ENCODE results near the gene IL1RL2.

Gene IL1RL2

DNA sequence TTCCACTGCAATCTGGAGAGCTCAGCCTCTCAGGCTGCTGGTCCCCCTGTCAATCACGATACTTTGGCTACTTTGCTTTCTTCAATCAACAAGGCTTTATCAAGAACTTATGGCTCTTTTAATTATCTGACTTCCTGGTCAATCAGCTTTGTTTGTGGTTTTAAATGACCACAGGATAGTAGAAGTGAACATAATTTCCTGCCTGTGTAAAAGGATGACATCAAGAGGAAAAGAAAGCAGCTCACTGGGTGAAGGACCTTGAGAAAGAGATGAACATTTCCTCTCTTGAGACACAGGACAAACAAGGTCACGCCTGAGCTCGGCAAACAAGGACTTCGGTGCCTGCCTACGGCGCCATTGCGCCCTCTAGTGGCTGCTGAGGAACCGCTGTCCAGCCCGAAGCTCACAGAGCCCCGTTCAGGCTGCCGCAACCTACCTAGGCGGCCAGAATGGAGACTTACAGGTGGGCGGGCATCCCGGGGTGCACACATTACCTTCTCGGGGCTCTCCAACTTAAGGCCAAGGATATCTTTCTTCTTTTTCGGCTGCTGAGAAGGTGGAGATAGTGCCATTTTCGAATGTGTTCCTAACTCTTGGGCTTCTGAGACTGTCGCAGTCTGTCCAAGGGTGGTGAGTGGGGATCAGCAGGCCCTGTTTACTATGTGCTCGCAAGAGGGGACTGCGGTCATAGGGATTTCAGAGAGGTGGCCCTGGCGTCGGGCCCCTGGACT, 54.0 kb downstream of the IL1RL2 start:
- DNase-seq = peak; percentile 91

DNA sequence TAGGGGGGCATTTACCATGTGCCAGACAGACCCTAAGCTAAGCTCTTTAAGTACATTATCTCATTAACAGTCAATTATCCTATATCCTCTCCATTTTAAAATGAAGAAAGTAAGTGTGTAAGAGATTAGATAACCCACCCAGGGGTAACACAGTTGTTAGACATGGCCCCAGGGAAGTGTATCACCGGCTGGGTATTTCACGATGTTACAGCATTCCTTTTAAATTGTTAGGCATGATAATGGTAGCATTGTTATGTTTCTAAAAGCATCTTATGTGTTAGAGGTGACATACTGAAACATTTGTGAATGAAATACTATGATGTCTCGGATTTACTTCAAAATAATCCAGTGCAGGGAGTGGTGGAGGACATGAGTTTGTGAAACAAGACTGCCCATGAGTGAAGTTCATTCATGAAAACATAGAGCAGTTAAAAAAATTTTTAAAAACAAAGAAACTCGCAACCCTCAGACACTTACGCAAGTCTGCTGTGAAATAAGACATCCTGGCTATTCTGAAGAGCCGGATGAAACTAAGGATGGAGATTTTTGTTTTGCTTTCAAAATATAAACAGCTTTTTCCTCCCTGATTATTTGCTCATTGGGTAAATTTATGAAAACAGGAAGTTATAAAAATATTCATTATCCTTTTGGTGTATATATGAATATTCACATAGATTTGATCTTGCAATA, 54.9 kb downstream of the IL1RL2 start:
- DNase-seq = no peak

DNA sequence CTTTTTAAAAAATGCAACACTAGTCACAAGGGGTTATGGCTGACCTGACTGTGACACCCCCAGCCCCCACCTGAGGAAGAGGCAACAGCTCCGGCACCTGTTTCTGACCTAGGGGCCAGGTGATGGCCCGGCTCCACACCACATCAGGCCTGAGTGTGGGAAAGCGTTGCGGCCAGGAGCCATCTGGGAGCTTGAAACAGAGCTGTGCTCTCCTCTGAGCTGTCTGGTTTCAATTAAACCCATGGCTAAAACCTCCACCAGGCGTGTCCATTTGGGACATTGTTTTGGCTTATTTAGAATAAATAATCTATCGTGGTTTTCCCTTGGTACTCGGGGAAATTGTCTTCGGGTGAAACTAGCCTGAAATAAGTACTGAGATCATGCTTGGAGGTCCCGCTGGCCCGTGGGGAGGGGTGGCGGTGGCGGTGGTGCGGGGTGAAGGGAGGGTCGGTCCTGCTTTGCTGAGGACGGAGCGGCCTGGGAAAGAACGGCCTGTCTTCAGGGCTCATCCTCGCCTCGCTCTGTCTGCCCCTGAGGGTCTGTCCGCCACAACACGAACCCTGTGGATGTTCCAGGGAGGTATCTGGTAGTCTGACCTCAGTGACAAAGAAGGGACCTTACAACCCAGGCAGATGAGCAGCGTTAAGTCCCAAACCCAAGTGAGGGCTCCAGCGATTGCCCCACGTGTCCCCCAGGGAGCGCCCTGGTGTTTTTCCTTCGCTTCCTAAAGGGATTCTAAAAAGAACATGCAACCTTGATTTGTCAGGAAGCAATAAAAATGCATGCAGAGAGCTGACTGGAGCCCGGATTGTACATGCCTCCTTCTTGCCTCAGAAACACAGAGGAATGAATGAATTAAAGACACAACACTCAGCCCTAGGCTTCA, 58.7 kb downstream of the IL1RL2 start:
- DNase-seq = no peak

DNA sequence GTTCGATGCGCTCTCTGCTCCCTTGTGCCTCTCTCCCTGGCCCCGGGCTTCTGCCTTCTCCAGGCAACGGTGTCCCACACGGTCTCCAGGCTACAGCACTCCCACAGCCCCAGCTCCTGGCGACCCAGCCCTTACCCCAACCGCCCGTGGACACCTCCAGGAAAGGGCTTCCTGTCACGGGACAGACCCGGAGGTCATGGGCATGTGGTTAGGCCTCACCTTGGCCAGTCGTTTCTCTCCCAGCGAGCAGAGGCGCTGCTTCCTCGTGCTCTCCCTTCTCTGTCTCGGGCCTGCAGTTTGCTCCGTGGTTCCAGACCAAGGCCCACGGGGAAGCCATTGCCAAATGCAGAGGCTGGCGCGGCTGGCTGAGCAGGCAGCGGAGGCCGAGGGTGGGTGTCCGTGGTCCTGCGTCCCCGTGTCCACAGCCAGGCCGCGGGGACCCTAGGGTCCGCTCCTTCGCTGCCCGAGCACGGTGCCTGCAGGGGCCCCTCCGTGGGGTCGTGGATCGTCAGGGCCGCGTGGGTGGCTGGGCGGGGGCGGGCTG, 63.5 kb downstream of the IL1RL2 start:
- no peak for DNase-seq

DNA sequence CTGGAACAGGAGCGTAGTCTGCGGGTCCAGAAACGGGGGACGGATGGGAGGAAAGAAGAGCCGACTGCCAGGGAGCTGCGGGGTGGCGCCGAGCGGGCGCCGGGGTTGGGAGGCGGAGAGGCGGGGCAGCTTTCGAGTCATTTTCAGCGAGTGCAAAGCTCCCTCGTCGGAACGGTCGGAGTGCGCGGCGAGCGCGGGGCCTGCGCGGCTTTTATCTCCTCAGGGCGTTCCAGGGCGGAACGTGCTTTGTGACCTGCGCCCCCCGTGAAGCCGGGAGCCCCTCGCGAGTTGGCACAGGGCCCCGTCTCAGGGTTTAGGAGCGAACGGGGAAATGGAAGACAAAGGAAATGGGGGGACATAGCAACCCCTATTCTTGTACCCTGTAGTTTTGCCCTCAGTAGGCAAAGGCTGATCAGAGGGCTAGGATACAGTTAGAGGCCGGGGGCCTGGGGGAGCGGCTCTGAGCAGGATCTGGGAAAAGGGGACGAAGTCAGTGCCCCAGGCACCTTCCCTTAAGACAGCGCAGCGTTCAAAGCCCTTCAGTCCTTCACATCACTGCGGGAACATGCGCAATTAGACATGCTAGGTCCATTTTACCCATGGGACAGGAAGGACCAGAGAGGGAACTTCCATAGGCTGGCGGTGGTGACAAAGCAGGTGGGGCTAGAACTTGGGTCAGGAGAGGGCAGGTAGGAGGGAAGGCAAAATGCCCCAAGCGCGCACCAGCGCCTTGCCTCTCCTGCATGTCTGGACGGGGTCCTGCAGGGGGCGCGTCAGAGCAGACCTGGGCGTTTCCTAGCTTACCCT, 64.4 kb downstream of the IL1RL2 start:
- DNase-seq = peak; percentile 80

DNA sequence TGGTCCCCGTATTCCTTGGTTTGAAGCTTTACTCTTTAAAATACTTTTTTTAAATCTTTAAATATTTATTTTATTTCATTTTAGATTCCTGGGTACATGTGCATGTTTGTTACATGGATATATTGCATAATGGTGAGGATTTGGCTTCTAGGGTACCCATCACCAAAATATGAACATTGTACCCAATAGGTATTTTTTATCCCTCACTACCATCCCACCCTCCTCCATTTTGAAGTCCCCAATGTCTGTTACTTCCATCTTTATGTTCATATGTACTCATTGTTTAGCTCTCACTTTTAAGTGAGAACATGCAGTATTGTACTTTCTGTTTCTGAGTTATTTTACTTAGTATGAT, 65.0 kb downstream of the IL1RL2 start:
- no peak for DNase-seq

DNA sequence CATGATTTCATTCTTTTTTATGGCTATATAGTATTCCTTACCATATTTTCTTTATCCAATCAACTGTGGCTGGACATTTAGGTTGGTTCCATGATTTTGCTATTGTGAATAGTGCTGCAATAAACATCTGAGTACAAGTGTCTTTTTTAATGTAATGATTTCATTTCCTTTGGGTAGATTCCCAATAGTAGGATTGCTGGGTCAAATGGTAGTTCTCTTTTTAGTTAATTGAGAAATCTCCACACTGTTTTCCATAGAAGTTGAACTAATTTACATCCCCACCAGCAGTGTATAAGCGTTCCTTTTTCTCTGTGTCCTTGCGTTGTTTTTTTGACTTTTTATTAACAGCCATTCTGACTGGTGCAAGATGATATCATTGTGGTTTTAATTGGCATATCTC, 65.4 kb downstream of the IL1RL2 start:
- no peak for DNase-seq

DNA sequence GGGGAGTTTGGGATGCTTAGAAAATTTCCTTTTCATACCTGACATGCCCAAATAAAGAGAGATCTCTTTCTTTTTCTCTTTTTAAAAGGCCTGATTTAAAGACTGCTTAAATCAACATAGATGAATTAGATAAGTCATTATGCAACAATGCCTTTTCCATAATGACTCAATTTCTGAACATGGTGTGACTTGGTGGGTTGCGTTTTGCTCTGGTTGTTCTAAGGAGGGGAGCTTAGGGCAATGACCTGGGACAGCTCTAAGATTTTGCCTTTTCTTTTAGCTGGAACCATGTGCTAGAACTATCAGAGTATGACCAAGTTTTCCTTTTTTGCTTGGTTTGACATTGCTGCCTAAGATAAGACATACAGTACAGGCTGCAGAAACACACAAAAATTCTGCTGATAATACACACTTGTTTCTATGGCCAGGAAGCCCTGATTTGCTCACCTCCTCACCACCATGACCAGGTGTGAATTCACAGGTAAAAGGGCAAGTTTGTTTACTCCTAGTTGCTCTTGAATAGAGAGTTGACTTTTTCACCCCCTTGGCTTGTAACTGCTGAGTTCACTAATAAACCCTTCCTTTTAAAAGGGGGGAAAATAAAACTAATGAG, 66.4 kb downstream of the IL1RL2 start:
- no peak for DNase-seq

DNA sequence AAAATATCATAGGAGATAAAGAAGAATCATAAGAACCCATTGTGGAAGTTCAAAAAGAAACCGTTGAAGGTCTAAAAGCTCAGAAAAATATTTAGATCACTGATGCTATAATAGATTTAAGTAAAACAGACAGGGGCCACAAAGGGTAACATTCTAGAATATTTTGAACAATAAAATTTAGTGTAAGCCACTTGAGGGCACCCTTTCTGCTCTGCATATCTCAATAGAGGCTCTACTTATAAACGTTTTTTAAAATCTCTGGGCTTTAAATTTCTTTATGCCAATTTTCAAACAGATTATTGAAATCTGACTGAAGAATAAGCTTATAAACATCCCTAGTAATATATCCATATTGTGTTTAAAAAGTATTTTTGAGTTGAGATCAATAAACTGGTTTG, 66.9 kb downstream of the IL1RL2 start:
- DNase-seq = no peak

DNA sequence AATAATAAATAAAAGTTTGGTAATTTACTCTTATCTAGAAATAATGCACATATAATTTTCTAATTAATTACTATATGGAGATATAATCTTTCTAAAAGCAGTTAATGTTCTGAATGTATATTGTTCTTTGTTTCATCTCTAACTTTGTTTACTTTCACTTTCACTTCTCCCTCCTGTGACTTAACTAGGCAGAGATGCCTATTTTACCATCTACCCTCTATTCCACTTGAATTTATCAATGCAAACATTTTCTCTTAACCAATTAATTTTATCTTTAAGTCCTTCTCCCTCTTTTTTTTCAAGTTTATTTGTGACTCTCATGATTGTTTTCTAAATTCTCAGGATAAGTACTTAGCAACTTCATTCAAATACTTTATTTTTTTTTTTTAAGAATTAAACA, 69.5 kb downstream of the IL1RL2 start:
- no peak for DNase-seq

DNA sequence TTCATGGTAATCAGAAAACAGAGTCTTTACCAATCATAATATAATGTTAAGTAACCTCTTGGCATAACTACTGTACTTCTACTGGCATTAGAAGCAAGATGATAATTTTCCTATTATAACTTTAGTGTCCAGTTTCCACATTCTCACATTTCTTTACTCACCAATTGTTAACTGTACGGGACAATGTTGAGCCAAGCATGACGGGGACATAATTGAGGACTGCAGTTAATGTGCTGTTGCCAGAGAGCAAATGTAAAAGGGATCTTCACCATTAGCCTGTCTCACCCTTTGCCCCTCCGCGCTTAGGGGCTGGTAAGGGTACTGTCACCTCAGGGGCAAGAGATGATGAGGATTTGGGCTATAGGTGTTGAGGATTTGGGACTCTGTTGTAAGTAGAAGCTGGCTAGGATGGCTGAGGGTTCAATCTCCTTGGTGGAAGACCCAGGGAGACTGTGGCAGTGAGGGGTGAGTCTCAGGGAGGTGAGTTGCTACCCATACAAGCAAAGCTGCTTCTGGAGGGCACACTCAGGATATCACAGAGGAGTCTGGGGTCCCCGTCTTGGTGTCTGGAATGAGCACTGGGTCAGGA, 70.1 kb downstream of the IL1RL2 start:
- DNase-seq = no peak

DNA sequence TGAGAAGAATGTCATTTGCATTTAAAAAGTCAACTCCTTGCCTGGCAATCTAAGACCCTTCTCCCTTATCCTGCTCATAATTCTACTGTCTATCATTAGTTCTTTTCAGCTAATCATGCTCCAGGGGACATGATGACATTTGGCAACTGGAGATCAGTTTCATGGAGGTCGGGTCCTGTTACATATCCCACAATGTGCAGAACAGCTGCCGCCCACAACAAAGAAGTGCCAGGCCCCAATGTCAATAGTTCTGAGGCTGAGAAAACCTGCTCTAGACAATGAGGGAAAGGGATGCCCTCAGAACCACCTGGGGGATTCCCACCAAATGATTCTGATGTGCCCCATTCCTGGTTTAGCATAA, 71.2 kb downstream of the IL1RL2 start:
- no peak for DNase-seq

DNA sequence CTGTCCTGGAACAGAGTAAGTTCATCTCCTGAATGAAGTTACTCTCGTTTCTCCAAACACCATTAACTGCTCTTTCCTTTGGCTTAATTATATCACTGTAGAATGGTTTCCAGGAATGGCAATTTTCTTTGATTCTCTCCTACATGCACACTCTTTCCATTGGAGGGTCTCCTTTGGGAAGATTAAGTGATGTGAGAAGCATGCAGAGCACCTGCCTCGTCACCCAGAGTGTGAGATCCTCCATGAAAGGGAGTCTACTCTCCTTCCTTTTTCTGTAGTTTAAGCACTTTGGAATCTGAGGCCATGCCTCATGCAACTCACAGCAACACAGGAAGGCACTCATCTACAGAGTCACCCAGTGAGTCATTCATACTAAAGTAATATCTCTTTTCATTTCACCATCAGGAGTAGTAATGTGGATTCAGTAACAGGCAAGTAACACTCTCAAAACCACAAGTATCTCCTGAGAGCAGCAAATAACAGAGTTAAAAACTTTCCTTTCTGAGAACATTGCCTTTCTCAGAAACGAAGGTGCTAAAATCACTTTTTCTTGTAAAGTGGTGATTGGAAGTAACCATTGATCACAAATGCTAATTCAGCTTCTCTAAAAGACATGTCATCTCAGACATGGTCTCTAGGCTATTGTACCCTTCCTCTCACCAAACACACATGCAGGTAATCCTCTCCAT, 71.7 kb downstream of the IL1RL2 start:
- DNase-seq = peak; percentile 38

DNA sequence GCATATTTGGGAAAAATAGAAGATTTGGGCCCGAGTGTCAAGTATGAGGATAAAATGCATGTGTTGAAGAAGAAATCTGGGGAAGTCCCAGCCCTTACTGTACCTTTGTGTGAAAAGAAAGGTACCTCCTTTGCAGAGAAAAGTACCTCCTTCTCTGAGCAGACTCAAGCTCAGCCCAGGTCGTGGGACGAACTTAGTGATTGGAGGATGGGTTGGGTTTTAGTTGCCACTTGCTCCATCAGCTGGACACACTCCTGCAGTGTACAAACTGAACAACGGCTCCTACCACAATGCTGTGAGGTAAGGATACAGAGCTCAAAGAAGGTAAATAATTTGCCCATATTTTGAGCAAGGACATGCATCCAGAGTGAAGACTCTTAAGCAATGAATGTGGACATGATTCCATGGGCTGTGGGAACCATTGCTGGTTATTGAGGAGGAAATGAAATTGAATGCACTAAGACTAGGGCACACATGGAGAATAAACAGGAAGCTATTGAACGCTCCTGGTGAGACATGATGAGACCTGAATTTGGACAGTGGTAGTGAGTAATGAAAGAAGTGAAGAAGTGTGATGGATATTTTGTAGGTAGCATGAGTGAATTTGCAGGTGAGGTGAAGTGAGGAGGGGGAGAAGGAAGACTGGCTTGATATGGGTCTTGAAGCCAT, 74.8 kb downstream of the IL1RL2 start:
- no peak for DNase-seq

DNA sequence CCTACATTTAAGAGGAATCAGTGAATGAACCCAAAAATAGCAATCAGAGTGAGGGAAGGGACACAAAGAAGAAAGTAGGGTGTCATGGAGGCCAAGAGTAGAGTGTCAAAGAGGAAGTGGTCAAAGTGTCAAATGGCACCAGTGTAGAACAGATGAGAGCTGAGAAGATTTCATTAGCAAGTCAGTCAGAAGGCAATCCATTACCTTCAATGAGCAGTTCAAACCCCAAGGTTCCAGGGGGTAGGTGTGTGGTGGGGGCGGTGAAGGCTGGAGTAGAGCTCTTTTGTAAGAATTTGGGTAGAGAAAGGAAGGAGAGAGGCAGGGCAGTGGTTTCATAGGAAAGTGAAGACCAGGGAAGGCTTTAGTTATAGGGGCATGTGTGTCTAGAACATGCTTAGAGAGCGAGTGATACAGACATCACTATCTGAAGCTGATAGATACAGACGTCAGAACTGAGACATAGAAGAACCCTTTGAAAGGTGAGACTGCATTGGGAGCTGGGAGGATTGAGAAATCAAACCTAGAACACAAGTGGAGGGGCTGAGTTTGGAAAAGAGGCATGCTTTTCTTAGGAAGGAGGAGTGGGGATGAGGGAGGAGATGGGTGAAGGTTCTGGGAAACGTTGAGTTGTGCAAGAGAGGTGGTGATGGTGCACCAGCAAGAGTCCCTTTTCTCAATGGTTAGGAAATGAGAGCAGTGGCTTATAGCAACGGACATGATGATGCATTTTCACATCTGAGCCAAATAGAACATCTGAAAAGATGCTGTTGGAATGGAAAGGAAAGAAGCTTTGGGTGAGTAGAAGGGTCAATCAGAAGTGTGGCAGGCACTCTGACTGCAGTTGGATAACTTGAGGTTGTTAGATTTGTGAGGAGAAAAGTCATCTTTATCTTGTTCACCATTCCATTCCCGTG, 75.7 kb downstream of the IL1RL2 start:
- DNase-seq = no peak

DNA sequence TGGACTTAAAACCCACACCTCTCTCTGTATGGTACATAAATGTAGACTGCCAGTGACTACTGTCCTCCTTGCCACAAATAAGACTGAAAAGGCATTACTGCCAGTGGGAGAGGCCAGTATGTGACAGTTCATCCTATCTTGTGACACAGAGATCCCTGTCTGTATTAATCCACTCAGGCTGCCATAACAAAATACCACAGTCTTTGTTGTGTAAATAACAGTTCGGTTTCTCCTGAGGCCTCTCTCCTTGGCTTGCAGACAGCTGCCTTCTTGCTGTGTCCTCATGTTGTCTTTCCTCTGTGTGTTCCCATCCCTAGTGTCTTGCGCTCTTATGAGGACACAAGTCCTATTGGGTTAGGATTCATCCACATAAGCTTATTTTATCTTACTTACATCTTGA, 78.1 kb downstream of the IL1RL2 start:
- no peak for DNase-seq

DNA sequence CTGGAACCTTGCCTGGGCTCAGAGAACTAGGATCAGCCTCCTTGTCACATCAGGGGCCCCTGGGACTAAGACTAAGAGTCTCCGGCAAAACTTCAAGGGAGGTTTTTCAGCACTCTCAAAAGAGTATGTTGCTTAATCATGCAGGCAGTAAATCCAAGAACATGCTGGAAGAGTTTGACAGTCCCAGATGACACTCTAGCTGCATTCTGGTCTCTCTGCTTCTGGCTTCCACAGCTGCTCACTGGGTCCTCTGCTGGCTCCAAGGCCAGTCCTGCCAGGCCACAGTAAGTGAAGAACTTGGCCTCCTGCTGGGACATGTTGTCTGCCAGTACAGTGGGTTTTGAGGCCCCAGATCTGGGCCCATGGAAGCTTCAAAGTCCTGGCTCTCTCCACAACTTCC, 79.4 kb downstream of the IL1RL2 start:
- no peak for DNase-seq

DNA sequence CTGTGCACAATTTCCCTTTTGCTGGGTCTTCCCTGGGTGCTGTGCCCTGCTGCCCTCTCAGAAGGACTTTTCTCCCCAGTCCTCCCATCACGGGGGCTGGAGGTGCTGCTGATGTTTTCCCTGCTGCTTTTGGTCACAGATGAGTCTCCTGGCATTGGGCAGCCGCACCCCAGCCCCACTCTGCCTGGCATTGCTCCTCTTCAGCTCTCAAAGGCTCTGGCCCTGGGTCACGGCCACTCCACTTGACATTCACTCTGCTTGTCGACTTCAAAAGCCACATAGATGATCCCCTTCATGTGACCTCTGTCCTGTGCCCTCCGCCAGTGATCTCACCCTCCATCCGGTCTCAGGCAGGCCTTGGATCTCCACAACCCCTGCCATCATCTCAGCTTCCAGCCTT, 81.0 kb downstream of the IL1RL2 start:
- DNase-seq = no peak

DNA sequence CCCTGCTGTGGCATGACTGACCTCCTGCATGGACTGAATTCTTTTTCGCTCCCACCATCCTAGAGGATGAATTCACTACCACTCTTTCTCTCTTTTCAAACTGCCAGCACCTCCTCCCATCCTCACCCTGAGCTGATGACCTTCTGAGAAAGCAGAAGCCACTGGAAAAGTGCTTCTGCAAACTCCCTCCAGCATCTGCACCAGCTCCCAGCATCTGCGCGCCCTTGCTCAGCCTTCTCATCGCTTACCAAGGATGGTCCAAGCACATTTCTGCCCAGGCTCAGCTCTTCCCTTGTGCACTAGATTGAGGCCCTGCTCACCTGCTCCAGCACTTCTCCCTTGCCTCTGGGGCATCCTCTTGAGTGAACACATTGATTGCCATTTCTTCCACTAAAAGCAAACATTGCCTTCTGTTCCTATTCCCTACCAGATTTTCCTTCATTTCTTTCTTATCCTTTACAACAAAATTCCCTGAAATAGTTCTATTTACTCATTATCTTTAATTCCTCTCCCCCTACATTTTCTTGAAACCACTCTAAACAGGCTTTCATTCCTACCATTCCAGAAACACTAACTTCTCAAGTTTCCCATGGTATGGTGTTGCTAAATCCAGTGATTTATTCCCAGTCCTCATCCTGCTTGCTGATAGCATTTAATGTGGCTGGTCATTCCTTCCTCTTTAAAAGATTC, 81.8 kb downstream of the IL1RL2 start:
- no peak for DNase-seq
